Keratinocyte (primary cell): Measurements from ENCODE around the gene TALDO1. TPM values are rescaled to one million over a fixed set of nuclear protein-coding genes. Genes with fewer than 3 reads are reported as not detected.

Source experiments
- DNase-seq: peaks from one replicate; pipeline ENCODE4 v3.0.0-alpha.2; 2011; ENCODE audit warnings: low read depth, missing footprints, low spot score
- FAIRE-seq: peaks from 2 replicates; lab custom pipeline; 2011; peaks lifted over from hg19 to GRCh38; lab: Jason Lieb, UNC
- H2AFZ ChIP-seq: 2 replicates; pipeline ENCODE4 v1.6.0; 2012; ENCODE audit warnings: low read length, control low read depth, inconsistent platforms; ENCODE audit not compliant: control insufficient read depth
- H3K27ac ChIP-seq: 2 replicates; pipeline ENCODE4 v1.5.1; 2011; ENCODE audit warnings: low read length; ENCODE audit not compliant: control insufficient read depth, insufficient read depth
- H3K27me3 ChIP-seq: 3 replicates; pipeline ENCODE4 v1.6.0; 2011; ENCODE audit warnings: low read length; ENCODE audit not compliant: control insufficient read depth, insufficient read depth; ENCODE audit errors: extremely low read depth
- H3K36me3 ChIP-seq, 2 experiments: 2 replicates in 1 of 2; 3 replicates in 1 of 2; pipeline ENCODE4 v1.5.1; 2011; ENCODE audit warnings: low read length in 2 of 2, mild to moderate bottlenecking in 1 of 2; ENCODE audit not compliant: control insufficient read depth in 2 of 2, insufficient read depth in 2 of 2; ENCODE audit errors: extremely low read depth in 1 of 2
- H3K4me1 ChIP-seq: 3 replicates; pipeline ENCODE4 v1.5.1; 2011; ENCODE audit warnings: low read length; ENCODE audit not compliant: control insufficient read depth, insufficient read depth; ENCODE audit errors: extremely low read depth
- H3K4me2 ChIP-seq: 3 replicates; pipeline ENCODE4 v1.6.0; 2011; ENCODE audit warnings: low read depth, low read length; ENCODE audit not compliant: control insufficient read depth, insufficient read depth; ENCODE audit errors: extremely low read depth
- H3K4me3 ChIP-seq, 3 experiments: fragments of 200-600 bp in 1 of 3; sonication (generic) in 1 of 3; 2 replicates in 2 of 3; 3 replicates in 1 of 3; pipeline ENCODE4 v1.5.1; 2011 to 2016; ENCODE audit warnings: low read length in 3 of 3, mild to moderate bottlenecking in 3 of 3, control low read depth in 2 of 3, inconsistent platforms in 1 of 3, low read depth in 1 of 3, mixed read lengths in 1 of 3, mixed run types in 1 of 3, moderate library complexity in 1 of 3; ENCODE audit not compliant: control insufficient read depth in 2 of 3, insufficient read depth in 2 of 3; ENCODE audit errors: extremely low read depth in 1 of 3
- H3K79me2 ChIP-seq: 2 replicates; pipeline ENCODE4 v1.6.0; 2012; ENCODE audit warnings: low read length; ENCODE audit not compliant: control insufficient read depth, insufficient read depth
- H3K9ac ChIP-seq: 3 replicates; pipeline ENCODE4 v1.6.0; 2011; ENCODE audit warnings: low read length; ENCODE audit not compliant: control insufficient read depth, insufficient read depth; ENCODE audit errors: extremely low read depth
- H3K9me1 ChIP-seq: 3 replicates; pipeline ENCODE4 v1.6.0; 2011; ENCODE audit warnings: low read length; ENCODE audit not compliant: control insufficient read depth, insufficient read depth; ENCODE audit errors: extremely low read depth
- H3K9me3 ChIP-seq: 2 replicates; pipeline ENCODE4 v1.5.1; 2012; ENCODE audit warnings: low read depth, low read length; ENCODE audit not compliant: control insufficient read depth
- H4K20me1 ChIP-seq: 3 replicates; pipeline ENCODE4 v1.6.0; 2011; ENCODE audit warnings: low read length; ENCODE audit not compliant: control insufficient read depth, insufficient read depth; ENCODE audit errors: extremely low read depth
- CTCF ChIP-seq, 3 experiments: IDR thresholded peaks in 1 of 3; conservative IDR thresholded peaks in 1 of 3; optimal IDR thresholded peaks in 1 of 3; 2 replicates in 2 of 3; 3 replicates in 1 of 3; pipeline versions ENCODE3 to v1.5.1; 2011; ENCODE audit warnings: low read length in 3 of 3, mild to moderate bottlenecking in 3 of 3, moderate library complexity in 2 of 3, control low read depth in 1 of 3, inconsistent platforms in 1 of 3; ENCODE audit not compliant: insufficient read depth in 2 of 3; ENCODE audit errors: extremely low read depth in 1 of 3
- EZH2 ChIP-seq: IDR thresholded peaks from one replicate; pipeline ENCODE4 v1.6.1; 2012; ENCODE audit warnings: inconsistent platforms, mild to moderate bottlenecking, low read length, moderate library complexity
- dilution Hi-C: fragments of 300-500 bp; cut with MboI; formaldehyde crosslinking; loops from one replicate; pipeline ENCODE4 v1.7.0; 2020; ENCODE audit warnings: low sequenced_read_pairs; ENCODE audit not compliant: extremely low pct_ligation_motif_present
- polyA plus RNA-seq, 5 experiments: library from polyadenylated mRNA; depleted of rRNA in 3 of 5; stranded (reverse) in 3 of 5; stranded (forward) in 1 of 5; unstranded in 1 of 5; fragments of >200 nt; gene quantifications; 1 replicate in 1 of 5; 2 replicates in 3 of 5; 3 replicates in 1 of 5; pipeline versions ENCODE4 v1.2.1 to v1.2.3, GENCODE V29; 2011 to 2012; ENCODE audit warnings: missing spikeins in 2 of 5, low read depth in 1 of 5, low replicate concordance in 1 of 5

TALDO1 gene
- polyA plus RNA-seq, 1 donor (not counting 4 experiments of a cell fraction or from before 2014, with no cell fraction given), result 162 TPM

GRCh38 chr11:776263-776560, 28.9 kb downstream of the TALDO1 start:
- Histone ChIP-seq H3K4me1 (peaks cover 19% of the 10 kb centered on the region), H3K4me3 (peak overlapping the region; percentile 79 to 91 (median 85)), H4K20me1 (peaks cover 11% of the 10 kb centered on the region), H3K4me2 (peak overlapping the region; percentile 91), H2AFZ (no peak overlapping the region), H3K79me2 (peaks cover 76% of the 10 kb centered on the region), H3K36me3 (peaks cover 26 to 33% of the 10 kb centered on the region in 2 experiments), H3K9me1 (peaks cover 12% of the 10 kb centered on the region), H3K27me3 (no peaks in the 10 kb centered on the region), H3K9me3 (no peaks in the 10 kb centered on the region), H3K27ac (peak overlapping the region; percentile 77), H3K9ac (peak overlapping the region; percentile 92)
- no peak for TF ChIP-seq CTCF (optimal IDR thresholded peaks at IDR 0.05 in 1 of 3, IDR thresholded peaks at IDR 0.05 in 1 of 3, conservative IDR thresholded peaks at IDR 0.05 in 1 of 3; ENCODE audit: extremely low read depth in 1 of 3, insufficient read depth in 2 of 3, low read length in 3 of 3)
- TF ChIP-seq EZH2, result no peak
- dilution Hi-C loops, result no loop called here
- FAIRE-seq (no peak), DNase-seq (no peak)

- Histone ChIP-seq H3K9me1 (peaks cover 12% of the 10 kb centered on the region), H2AFZ (no peak overlapping the region), H3K4me2 (peak overlapping the region; percentile 91), H3K36me3 (peaks cover 22 to 29% of the 10 kb centered on the region in 2 experiments), H3K9ac (peak overlapping the region; percentile 92), H3K79me2 (peaks cover 71% of the 10 kb centered on the region), H3K27ac (peak overlapping the region; percentile 77), H4K20me1 (peaks cover 11% of the 10 kb centered on the region), H3K4me3 (peak overlapping the region; percentile 79 to 91 (median 85)), H3K27me3 (no peaks in the 10 kb centered on the region), H3K4me1 (peaks cover 19% of the 10 kb centered on the region), H3K9me3 (no peaks in the 10 kb centered on the region)
- dilution Hi-C loops, result no loop called here
- FAIRE-seq (no peak), DNase-seq (no peak)
- TF ChIP-seq CTCF (optimal IDR thresholded peaks at IDR 0.05 in 1 of 3, IDR thresholded peaks at IDR 0.05 in 1 of 3, conservative IDR thresholded peaks at IDR 0.05 in 1 of 3; ENCODE audit: extremely low read depth in 1 of 3, insufficient read depth in 2 of 3, low read length in 3 of 3) (no peak), EZH2 (no peak)
These were observed 29.5 kb downstream of the TALDO1 start for GRCh38 chr11:776561-777287.
